ENCODE measurements around the gene NFIB.

The NFIB gene

DNA sequence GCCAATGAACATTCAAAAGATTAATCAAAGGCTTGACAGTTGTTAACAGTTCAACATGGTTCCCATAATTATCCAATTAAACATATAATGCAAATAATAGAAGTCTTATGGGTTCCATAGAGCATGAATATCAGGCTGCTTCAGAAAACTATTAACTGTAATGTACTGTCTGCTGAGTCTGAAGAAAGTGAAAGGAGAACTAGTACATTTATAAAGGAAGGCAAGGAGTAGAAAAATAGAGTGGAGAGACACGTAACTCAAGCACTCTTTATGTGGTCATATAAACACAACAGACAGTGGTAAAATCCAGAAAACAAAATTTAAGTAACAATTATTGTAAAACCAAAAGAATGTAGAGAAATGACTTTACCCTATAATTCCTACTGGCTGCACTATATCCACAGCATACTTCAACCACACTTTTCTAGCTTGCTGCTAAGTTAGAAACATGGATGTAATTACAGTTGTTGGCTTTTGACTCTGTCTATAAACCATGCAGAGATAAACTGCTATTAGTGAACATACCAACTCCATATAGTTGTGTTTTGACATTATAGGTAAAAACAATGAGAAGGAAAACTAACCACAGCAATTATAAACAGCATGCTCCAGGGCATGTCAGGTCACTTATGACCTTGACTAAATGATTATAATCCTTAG is 32.7 kb downstream of the NFIB start:
- H3K4me3 ChIP-seq (ENCODE audit: low read depth, low read length), result no peak overlapping the region

- H3K4me3 ChIP-seq (ENCODE audit: low read depth, low read length), result no peak overlapping the region
Observed at GRCh38 chr9:14279671-14280070, 34.3 kb downstream of the NFIB start.

DNA sequence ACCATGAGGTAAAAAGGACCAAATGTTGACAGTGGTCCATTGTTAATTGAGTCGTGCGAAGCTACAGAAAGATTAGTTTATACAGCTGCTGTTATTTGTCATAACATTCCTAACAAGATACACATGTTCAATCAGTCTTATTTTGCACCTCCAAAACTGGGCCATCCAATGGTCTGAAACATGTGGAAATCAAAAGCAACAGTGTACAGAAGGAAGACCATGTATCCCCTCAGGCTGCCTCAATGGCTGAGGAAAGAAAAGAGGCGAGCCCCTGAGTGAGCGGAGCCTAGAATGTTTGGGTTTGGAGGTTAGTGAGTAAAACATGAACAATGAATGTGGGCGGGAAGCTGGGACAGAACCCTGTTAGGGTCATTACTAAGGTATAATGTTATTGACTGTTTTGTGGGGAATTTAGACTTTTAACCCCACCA is 35.6 kb downstream of the NFIB start:
- H3K4me3 ChIP-seq (ENCODE audit: low read depth, low read length), result no peak overlapping the region

GRCh38 chr9:14277761-14278160 is 36.2 kb downstream of the NFIB start:
- no peak overlapping the region for H3K4me3 ChIP-seq (ENCODE audit: low read depth, low read length)

GRCh38 chr9:14277244-14277643 is 36.7 kb downstream of the NFIB start:
- H3K4me3 ChIP-seq (ENCODE audit: low read depth, low read length), result no peak overlapping the region

GRCh38 chr9:14275331-14275730 is 38.6 kb downstream of the NFIB start:
- no peak overlapping the region for H3K4me3 ChIP-seq (ENCODE audit: low read depth, low read length)

- H3K4me3 ChIP-seq (ENCODE audit: low read depth, low read length), result no peak overlapping the region
Observed at GRCh38 chr9:14273696-14274121, 40.2 kb downstream of the NFIB start.

DNA sequence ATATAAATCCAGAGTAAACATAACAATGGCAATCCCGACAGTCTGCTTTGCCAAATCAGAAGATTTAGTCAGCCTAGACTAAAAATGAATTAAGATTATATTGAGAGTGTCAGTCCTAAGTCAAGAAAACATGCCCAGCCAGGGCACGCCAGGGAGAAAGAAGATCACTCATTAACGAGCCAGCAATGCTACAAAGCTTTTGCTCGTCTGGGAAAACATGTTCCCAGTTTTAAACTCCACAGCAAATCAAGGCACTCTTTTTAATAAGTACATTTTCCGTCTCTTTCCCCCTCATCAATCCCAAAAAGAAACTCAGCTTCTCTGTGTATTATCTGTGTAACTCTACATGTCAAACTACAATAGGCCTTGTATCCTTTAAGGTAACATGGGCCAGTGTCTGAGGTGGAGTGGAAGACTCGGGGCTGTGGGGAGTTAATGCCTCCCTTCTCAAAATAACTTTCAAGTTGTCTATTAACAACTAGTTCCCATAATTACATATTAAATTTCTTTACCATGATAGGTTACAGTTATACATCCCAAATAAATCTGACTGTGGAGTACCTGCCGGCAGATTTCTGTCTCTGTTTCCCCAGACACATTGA is 40.9 kb downstream of the NFIB start:
- H3K4me3 ChIP-seq (ENCODE audit: low read depth, low read length), result no peak overlapping the region

DNA sequence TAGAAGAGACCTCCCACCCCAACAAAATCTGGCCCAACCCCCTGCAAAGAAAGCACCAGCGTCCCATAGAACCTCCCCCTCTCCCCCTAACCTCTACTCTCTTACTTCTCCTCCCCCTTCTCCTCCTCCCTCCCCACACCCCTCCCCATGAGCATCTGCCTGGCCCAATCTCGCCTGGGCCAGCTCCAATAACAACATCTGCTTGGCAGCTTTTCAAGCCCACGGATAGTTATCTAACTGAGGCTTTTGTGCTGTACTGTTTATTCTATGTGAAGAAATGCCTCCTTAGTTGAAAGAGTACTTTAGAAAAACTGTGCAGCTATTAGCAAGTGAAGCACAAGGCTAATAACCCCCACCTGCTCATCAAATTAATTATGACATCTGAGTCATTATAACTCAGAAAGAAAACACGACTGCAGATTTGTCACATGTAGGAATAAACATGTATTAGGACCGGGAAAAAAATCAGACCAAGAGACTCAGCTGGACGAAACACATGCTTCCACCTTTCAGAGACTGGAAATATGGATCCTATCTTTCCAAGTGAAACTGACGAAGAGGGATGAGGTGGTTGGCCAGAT is 42.8 kb downstream of the NFIB start:
- H3K4me3 ChIP-seq (ENCODE audit: low read depth, low read length), result no peak overlapping the region

GRCh38 chr9:14270358-14271092 is 43.4 kb downstream of the NFIB start:
- H3K4me3 ChIP-seq (ENCODE audit: low read depth, low read length), result no peak overlapping the region

DNA sequence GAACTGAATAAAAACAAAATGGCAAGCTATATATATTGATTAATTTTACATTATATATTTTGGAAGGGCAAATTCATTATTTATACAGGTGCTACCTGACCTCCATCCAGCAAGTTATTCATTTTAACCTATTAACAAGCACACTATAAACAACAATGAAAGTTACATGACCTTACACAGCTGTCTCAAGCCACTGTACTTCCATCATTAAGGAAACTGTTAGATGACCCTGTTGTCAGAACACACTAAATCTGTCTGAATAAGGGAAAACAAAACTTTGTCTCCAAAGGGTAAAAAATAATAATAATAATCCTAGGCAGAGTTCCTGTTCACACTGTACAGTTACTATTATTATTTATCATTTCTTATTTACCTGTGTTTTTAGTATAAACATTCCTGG is 44.0 kb downstream of the NFIB start:
- no peak overlapping the region for H3K4me3 ChIP-seq (ENCODE audit: low read depth, low read length)

DNA sequence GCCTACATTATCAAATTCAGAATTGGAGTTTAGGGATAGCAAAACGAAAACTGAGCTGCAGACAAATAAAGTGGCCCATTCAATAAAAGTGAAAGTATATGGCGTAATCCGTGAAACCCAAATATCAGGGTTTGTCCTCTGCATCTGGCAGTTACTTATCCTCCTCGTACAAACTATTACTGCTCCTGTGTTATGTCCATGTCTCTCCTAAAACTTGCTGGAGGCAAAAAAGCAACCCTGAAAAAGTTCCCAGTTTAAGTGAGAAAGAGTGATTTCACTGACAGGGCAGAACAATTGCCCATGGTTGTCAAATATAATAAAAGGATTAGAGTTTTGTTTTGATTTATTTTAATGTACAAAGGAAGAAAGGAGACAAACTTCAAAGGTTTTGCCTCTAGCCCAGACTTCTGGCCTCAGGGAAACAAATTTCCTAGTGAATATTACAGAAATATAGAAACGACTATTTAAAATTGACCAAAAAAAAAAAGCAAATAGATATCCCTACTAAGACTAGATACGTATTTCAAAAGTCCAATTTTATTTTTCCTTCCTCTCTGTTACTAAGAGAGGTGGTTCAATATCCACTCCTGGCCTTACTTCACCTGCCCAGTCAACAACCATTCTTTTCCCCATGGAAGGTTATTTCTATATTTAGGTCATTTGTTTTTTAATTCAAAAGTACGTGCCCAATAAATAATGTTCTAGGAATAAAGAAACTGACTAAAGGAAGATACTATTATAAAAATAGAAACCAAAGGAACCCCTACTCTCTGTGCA is 50.0 kb downstream of the NFIB start:
- no peak overlapping the region for H3K4me3 ChIP-seq (ENCODE audit: low read depth, low read length)

DNA sequence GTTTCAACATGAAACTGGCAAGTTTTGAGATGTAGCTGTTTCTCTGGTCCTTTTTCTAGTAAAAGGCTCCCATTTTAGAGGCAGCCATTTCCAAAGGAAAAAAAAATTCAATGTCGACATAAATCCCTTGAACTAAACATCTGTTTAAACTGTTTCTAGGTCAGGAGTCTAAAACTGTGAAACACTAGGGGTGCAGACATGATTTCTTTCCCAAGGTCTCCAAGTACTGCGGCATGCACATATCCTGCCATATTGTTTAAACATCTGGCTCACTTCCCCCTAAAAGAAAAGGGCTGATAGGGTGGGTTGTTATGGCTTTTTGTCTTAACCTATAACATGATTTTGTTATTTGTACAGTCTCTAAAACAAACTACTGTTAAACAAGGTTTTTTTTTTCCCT is 51.1 kb downstream of the NFIB start:
- no peak overlapping the region for H3K4me3 ChIP-seq (ENCODE audit: low read depth, low read length)

GRCh38 chr9:14261616-14262015 is 52.3 kb downstream of the NFIB start:
- H3K4me3 ChIP-seq (ENCODE audit: low read depth, low read length), result no peak overlapping the region

GRCh38 chr9:14260101-14260500 is 53.8 kb downstream of the NFIB start:
- H3K4me3 ChIP-seq (ENCODE audit: low read depth, low read length), result no peak overlapping the region

GRCh38 chr9:14258660-14259239 is 55.2 kb downstream of the NFIB start:
- no peak overlapping the region for H3K4me3 ChIP-seq (ENCODE audit: low read depth, low read length)

DNA sequence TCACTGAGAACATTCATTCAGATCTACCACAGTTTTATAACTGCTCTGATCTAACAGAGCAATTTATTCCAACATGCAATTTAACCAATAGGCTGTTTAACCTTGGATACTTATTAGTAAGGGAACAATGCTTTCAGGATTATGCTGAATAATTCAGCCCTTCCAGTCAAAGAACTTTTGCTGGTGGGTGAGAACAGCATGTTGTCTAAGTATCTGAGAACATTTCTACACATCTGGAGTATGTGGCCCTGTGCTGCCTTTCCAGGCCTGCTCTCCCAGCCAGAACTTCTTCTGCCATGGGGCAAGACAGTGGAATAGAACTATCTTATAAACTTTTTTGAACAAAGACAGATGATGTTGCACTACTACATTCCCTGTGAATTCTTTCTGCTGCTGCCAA is 55.8 kb downstream of the NFIB start:
- H3K4me3 ChIP-seq (ENCODE audit: low read depth, low read length), result no peak overlapping the region

GRCh38 chr9:14256588-14256987 is 57.4 kb downstream of the NFIB start:
- H3K4me3 ChIP-seq (ENCODE audit: low read depth, low read length), result no peak overlapping the region

DNA sequence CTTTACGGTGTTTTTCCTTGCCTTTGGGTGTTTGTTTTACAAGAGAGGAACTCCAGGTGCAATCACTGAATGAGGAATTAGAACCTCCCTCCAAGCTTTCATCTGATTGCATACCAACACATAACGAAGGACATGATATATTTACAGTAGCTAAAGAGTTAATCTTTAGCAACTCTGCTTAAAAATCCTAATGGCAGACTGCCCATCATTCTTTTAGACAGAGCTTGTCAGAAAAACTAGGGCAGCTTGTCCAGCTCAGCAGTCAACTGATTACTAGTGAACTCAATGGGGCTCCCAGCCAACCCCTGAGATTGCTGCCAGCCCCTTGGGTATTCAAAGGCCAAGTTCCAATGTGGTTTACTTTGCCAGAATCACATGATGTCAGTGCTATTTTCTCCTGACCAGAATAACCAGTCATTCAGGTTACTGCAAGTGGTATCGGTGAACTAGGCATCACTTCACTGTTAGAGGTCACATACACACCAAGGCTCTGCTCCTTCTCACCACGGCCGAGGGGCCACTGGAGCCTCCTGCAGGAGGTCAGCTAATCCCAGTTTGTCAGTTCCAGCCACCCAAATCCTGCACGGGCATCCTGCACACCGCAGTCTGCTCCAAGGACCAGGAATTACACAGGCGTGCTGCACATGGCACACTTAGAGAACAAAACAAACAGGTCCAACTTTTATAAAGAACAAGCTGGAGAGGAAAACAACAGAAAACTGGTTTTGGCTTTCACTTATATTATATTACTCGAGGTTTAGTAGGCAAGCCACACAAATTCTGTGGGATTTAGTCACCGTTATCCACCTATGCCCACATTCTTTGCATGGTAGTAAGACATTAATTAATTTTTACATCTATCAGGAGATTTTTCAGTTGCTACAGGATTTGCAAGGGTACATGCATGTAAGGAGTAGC is 62.5 kb downstream of the NFIB start:
- no peak overlapping the region for H3K4me3 ChIP-seq (ENCODE audit: low read depth, low read length)

- H3K4me3 ChIP-seq (ENCODE audit: low read depth, low read length), result no peak overlapping the region
Observed at GRCh38 chr9:14250794-14251153, 63.2 kb downstream of the NFIB start.
